NCI-H774 (cell line): ENCODE data around the gene CDK13.
A peak's percentile ranks its signal among the peaks of the same experiment; 100 is the strongest.
"Not testable (repeated sequence)": the region's sequence is repeated elsewhere in the genome, so short reads cannot be mapped to it uniquely, and the experiment has no call there.

Source experiments
- DNase-seq: peaks from one replicate; lab custom pipeline; 2025; lab: John Stamatoyannopoulos, UW

The CDK13 gene

GRCh38 chr7:39949971-39950472 lies at the start of gene CDK13:
CDK13 (plus strand) TSS chr7:39950256; CDS start chr7:39950642, 386 bp downstream.
- peak; percentile 69 for DNase-seq

- DNase-seq = no peak
Observed at GRCh38 chr7:39904077-39904486, 46.0 kb upstream of the CDK13 start.

GRCh38 chr7:39908141-39908540 lies 41.9 kb upstream of the CDK13 start:
- DNase-seq = no peak

GRCh38 chr7:39908973-39909372 lies 41.1 kb upstream of the CDK13 start:
- DNase-seq = no peak

- DNase-seq = no peak
Observed at GRCh38 chr7:39909526-39909925, 40.5 kb upstream of the CDK13 start.

- no peak for DNase-seq
Observed at GRCh38 chr7:39910108-39910869, 39.8 kb upstream of the CDK13 start.

- DNase-seq = no peak
Observed at GRCh38 chr7:39911167-39911566, 38.9 kb upstream of the CDK13 start.

GRCh38 chr7:39915847-39916246 lies 34.2 kb upstream of the CDK13 start:
- DNase-seq = not testable (repeated sequence)

- DNase-seq = no peak
Observed at GRCh38 chr7:39919646-39920045, 30.4 kb upstream of the CDK13 start.

GRCh38 chr7:39921506-39922175 lies 28.4 kb upstream of the CDK13 start:
- DNase-seq = no peak

- DNase-seq = no peak
Observed at GRCh38 chr7:39922580-39922979, 27.5 kb upstream of the CDK13 start.

- DNase-seq = no peak
Observed at GRCh38 chr7:39923091-39923490, 27.0 kb upstream of the CDK13 start.

GRCh38 chr7:39924122-39924521 lies 25.9 kb upstream of the CDK13 start:
- no peak for DNase-seq

GRCh38 chr7:39926111-39926510 lies 23.9 kb upstream of the CDK13 start:
- no peak for DNase-seq

GRCh38 chr7:39927018-39927417 lies 23.0 kb upstream of the CDK13 start:
- no peak for DNase-seq

GRCh38 chr7:39934132-39934531 lies 15.9 kb upstream of the CDK13 start:
- DNase-seq = no peak

- DNase-seq = no peak
Observed at GRCh38 chr7:39936761-39937160, 13.3 kb upstream of the CDK13 start.

GRCh38 chr7:39937366-39938153 lies 12.5 kb upstream of the CDK13 start:
- no peak for DNase-seq

GRCh38 chr7:39942883-39943282 lies 7.2 kb upstream of the CDK13 start:
- DNase-seq = no peak

GRCh38 chr7:39946693-39947092 lies 3.4 kb upstream of the CDK13 start:
- DNase-seq = no peak

GRCh38 chr7:39948375-39948955 lies 1.6 kb upstream of the CDK13 start:
- DNase-seq = no peak
